H9 (cell line): Measurements from ENCODE around the gene YPEL1. TPM values are rescaled to one million over a fixed set of nuclear protein-coding genes. Genes with fewer than 3 reads are reported as not detected.
"Not testable (repeated sequence)": the region's sequence is repeated elsewhere in the genome, so short reads cannot be mapped to it uniquely, and the experiment has no call there.

ENCODE experiments used
- DNase-seq: peaks from one replicate; pipeline ENCODE4 v3.0.0-alpha.2; 2017
- H2AFZ ChIP-seq: one replicate; pipeline ENCODE4 v1.6.1; 2013; ENCODE audit warnings: mild to moderate bottlenecking, low read length, control low read depth, moderate library complexity
- H2AK5ac ChIP-seq: 2 replicates; pipeline ENCODE4 v1.6.1; 2013; ENCODE audit warnings: low read length, control low read depth, mixed read lengths; ENCODE audit not compliant: insufficient read length
- H2BK120ac ChIP-seq: one replicate; pipeline ENCODE4 v1.6.1; 2013; ENCODE audit warnings: low read depth, mild to moderate bottlenecking, low read length, control low read depth, inconsistent platforms; ENCODE audit not compliant: poor library complexity, severe bottlenecking
- H2BK12ac ChIP-seq: 2 replicates; pipeline ENCODE4 v1.6.1; 2013; ENCODE audit warnings: low read length, control low read depth, mixed read lengths, low read depth; ENCODE audit not compliant: insufficient read length
- H2BK15ac ChIP-seq: 2 replicates; pipeline ENCODE4 v1.6.1; 2013; ENCODE audit warnings: low read depth, low read length, control low read depth
- H2BK20ac ChIP-seq: one replicate; pipeline ENCODE4 v1.6.1; 2013; ENCODE audit warnings: low read depth, mild to moderate bottlenecking, low read length, control low read depth, inconsistent platforms; ENCODE audit not compliant: poor library complexity, severe bottlenecking
- H2BK5ac ChIP-seq: 2 replicates; pipeline ENCODE4 v1.6.1; 2013; ENCODE audit warnings: low read length, control low read depth, mixed read lengths; ENCODE audit not compliant: insufficient read length
- H3K14ac ChIP-seq: 2 replicates; pipeline ENCODE4 v1.6.1; 2013; ENCODE audit warnings: low read length, control low read depth; ENCODE audit not compliant: insufficient read depth
- H3K18ac ChIP-seq: 2 replicates; pipeline ENCODE4 v1.6.1; 2013; ENCODE audit warnings: low read depth, mild to moderate bottlenecking, mixed read lengths, low read length, control low read depth; ENCODE audit not compliant: insufficient read length
- H3K23ac ChIP-seq: 2 replicates; pipeline ENCODE4 v1.6.1; 2013; ENCODE audit warnings: low read length, control low read depth, mixed read lengths, low read depth; ENCODE audit not compliant: insufficient read length
- H3K23me2 ChIP-seq: 2 replicates; pipeline ENCODE4 v1.6.1; 2013; ENCODE audit warnings: low read depth, mild to moderate bottlenecking, mixed read lengths, low read length, control low read depth; ENCODE audit not compliant: insufficient read length, poor library complexity, severe bottlenecking
- H3K27ac ChIP-seq: 2 replicates; pipeline ENCODE4 v1.5.1; 2013; ENCODE audit warnings: low read length, control low read depth, mixed read lengths, low read depth; ENCODE audit not compliant: insufficient read length
- H3K27me3 ChIP-seq: 2 replicates; pipeline ENCODE4 v1.6.1; 2013; ENCODE audit warnings: low read length, control low read depth, inconsistent platforms; ENCODE audit not compliant: insufficient read depth
- H3K4ac ChIP-seq: 2 replicates; pipeline ENCODE4 v1.6.1; 2013; ENCODE audit warnings: low read depth, mild to moderate bottlenecking, control low read depth, inconsistent platforms, low read length, moderate library complexity
- H3K4me1 ChIP-seq: 2 replicates; pipeline ENCODE4 v1.6.1; 2013; ENCODE audit warnings: low read length, control low read depth, inconsistent platforms; ENCODE audit not compliant: insufficient read depth
- H3K4me2 ChIP-seq: 2 replicates; pipeline ENCODE4 v1.6.1; 2013; ENCODE audit warnings: low read length, control low read depth, mixed read lengths; ENCODE audit not compliant: insufficient read length, insufficient read depth
- H3K56ac ChIP-seq: 2 replicates; pipeline ENCODE4 v1.6.1; 2013; ENCODE audit warnings: low read depth, mild to moderate bottlenecking, mixed read lengths, low read length, control low read depth; ENCODE audit not compliant: insufficient read length
- H3K79me1 ChIP-seq: 2 replicates; pipeline ENCODE4 v1.6.1; 2013; ENCODE audit warnings: low read depth, mild to moderate bottlenecking, moderate library complexity, low read length, control low read depth, inconsistent platforms; ENCODE audit not compliant: insufficient read depth, poor library complexity, severe bottlenecking
- H3K79me2 ChIP-seq: 2 replicates; pipeline ENCODE4 v1.6.1; 2013; ENCODE audit warnings: low read length, control low read depth, inconsistent platforms; ENCODE audit not compliant: insufficient read depth
- H3K9ac ChIP-seq: 2 replicates; pipeline ENCODE4 v1.6.1; 2013; ENCODE audit warnings: low read length, control low read depth, mixed read lengths; ENCODE audit not compliant: insufficient read length; ENCODE audit errors: extremely low read depth
- H3K9me3 ChIP-seq: one replicate; pipeline ENCODE4 v1.6.1; 2013; ENCODE audit warnings: low read depth, low read length, inconsistent platforms; ENCODE audit not compliant: control insufficient read depth
- H3T11ph ChIP-seq: one replicate; pipeline ENCODE4 v1.6.1; 2013; ENCODE audit warnings: mild to moderate bottlenecking, low read length, control low read depth, inconsistent platforms
- H4K20me1 ChIP-seq: one replicate; pipeline ENCODE4 v1.6.1; 2013; ENCODE audit not compliant: control insufficient read depth, insufficient read length, insufficient read depth
- H4K5ac ChIP-seq: 2 replicates; pipeline ENCODE4 v1.6.1; 2013; ENCODE audit warnings: low read depth, mild to moderate bottlenecking, mixed read lengths, low read length, control low read depth; ENCODE audit not compliant: insufficient read length
- H4K8ac ChIP-seq: replicated peaks from 2 replicates; pipeline ENCODE4 v1.6.1; 2013; ENCODE audit warnings: low read length, control low read depth, mixed read lengths, low read depth; ENCODE audit not compliant: insufficient read length
- H4K91ac ChIP-seq: 2 replicates; pipeline ENCODE4 v1.6.1; 2013; ENCODE audit warnings: low read depth, mild to moderate bottlenecking, moderate library complexity, mixed read lengths, low read length, control low read depth; ENCODE audit not compliant: insufficient read length
- H3K27ac Mint-ChIP-seq, 3 experiments: 2 replicates in 2 of 3; 3 replicates in 1 of 3; pipeline ENCODE4 v1.8.0; 2020 to 2021; ENCODE audit warnings: mixed read lengths in 3 of 3, mild to moderate bottlenecking in 1 of 3, moderate library complexity in 1 of 3
- H3K27me3 Mint-ChIP-seq: 2 replicates; pipeline ENCODE4 v1.8.0; 2021; ENCODE audit warnings: low read depth, mild to moderate bottlenecking, moderate library complexity, mixed read lengths
- H3K36me3 Mint-ChIP-seq, 3 experiments: 2 replicates in 2 of 3; 3 replicates in 1 of 3; pipeline ENCODE4 v1.8.0; 2020 to 2021; ENCODE audit warnings: low read depth in 3 of 3, mixed read lengths in 3 of 3; ENCODE audit not compliant: insufficient read depth in 1 of 3
- H3K4me1 Mint-ChIP-seq, 2 experiments: 2 replicates each; pipeline ENCODE4 v1.8.0; 2020; ENCODE audit warnings: mixed read lengths in 2 of 2
- H3K4me3 Mint-ChIP-seq, 2 experiments: 2 replicates in 1 of 2; 3 replicates in 1 of 2; pipeline ENCODE4 v1.8.0; 2020 to 2021; ENCODE audit warnings: mild to moderate bottlenecking in 2 of 2, mixed read lengths in 2 of 2, moderate library complexity in 1 of 2
- H3K9me3 Mint-ChIP-seq, 2 experiments: 2 replicates in 1 of 2; 3 replicates in 1 of 2; pipeline ENCODE4 v1.8.0; 2020; ENCODE audit warnings: mild to moderate bottlenecking in 2 of 2, mixed read lengths in 2 of 2, moderate library complexity in 1 of 2
- WGBS: extraction: QIAGEN DNeasy Blood & Tissue Kit; methylation state at CpG from one replicate; pipeline ENCODE4 v1.1.7; 2013; ENCODE audit warnings: missing lambda C conversion rate, low lambda C conversion rate, mixed read lengths; ENCODE audit not compliant: insufficient read length; ENCODE audit errors: extremely low coverage; 5-methylcytosine and 5-hydroxymethylcytosine counted together
- total RNA-seq: library from RNA; stranded (reverse); gene quantifications from 2 replicates; pipeline ENCODE4 v1.2.1, GENCODE V29; 2021

YPEL1 gene
- total RNA-seq, 1 experiment from 2014 or later = 5.4 TPM

GRCh38 chr22:21721195-21721852, 14.3 kb downstream of the YPEL1 start:
- H2AK5ac ChIP-seq, H4K5ac ChIP-seq, H2BK20ac ChIP-seq, H3K4me2 ChIP-seq, H3K27ac ChIP-seq, H3K23me2 ChIP-seq, H3K4me1 Mint-ChIP-seq, H3K4me1 ChIP-seq, H3K27me3 Mint-ChIP-seq, H4K91ac ChIP-seq, H3K14ac ChIP-seq, H4K20me1 ChIP-seq, H3K27ac Mint-ChIP-seq, DNase-seq, H3K79me2 ChIP-seq, H3K27me3 ChIP-seq, H3K9ac ChIP-seq, H3K4ac ChIP-seq, H4K8ac ChIP-seq, H2BK15ac ChIP-seq, H3K18ac ChIP-seq, H3T11ph ChIP-seq, H3K9me3 Mint-ChIP-seq, H3K9me3 ChIP-seq, H2BK5ac ChIP-seq, H3K36me3 Mint-ChIP-seq, H3K4me3 Mint-ChIP-seq, H3K56ac ChIP-seq, H3K23ac ChIP-seq, H2AFZ ChIP-seq, H2BK120ac ChIP-seq, H2BK12ac ChIP-seq, H3K79me1 ChIP-seq: not testable (repeated sequence)
- no CpG with 5 or more reads among the region's 15 CpGs for WGBS

GRCh38 chr22:21720191-21720859, 15.3 kb downstream of the YPEL1 start:
- H3K9me3 ChIP-seq, DNase-seq, H3K9me3 Mint-ChIP-seq, H2BK12ac ChIP-seq, H2BK20ac ChIP-seq, H3K79me2 ChIP-seq, H4K5ac ChIP-seq, H3K9ac ChIP-seq, H2BK120ac ChIP-seq, H3K4me1 Mint-ChIP-seq, H3K79me1 ChIP-seq, H2BK15ac ChIP-seq, H4K8ac ChIP-seq, H2AK5ac ChIP-seq, H2BK5ac ChIP-seq, H3K27me3 ChIP-seq, H3K4ac ChIP-seq, H3K18ac ChIP-seq, H3K4me3 Mint-ChIP-seq, H3K23me2 ChIP-seq, H4K20me1 ChIP-seq, H2AFZ ChIP-seq, H4K91ac ChIP-seq, H3K4me1 ChIP-seq, H3K56ac ChIP-seq, H3K27ac Mint-ChIP-seq, H3K36me3 Mint-ChIP-seq, H3K27ac ChIP-seq, H3K14ac ChIP-seq, H3K4me2 ChIP-seq, H3T11ph ChIP-seq, H3K27me3 Mint-ChIP-seq, H3K23ac ChIP-seq: not testable (repeated sequence)
- WGBS = no CpG with 5 or more reads among the region's 10 CpGs
